GM19025 (cell line): Measurements from ENCODE around the gene SGIP1.
"Not testable (repeated sequence)": the region's sequence is repeated elsewhere in the genome, so short reads cannot be mapped to it uniquely, and the experiment has no call there.

Experiments
- ATAC-seq: cut with Tn5 transposase; IDR thresholded peaks from one replicate; pipeline ENCODE4 v1.9.1; 2021; ENCODE audit warnings: mild to moderate bottlenecking, low read depth, moderate library complexity; ENCODE audit not compliant: unreplicated experiment

The SGIP1 gene

DNA sequence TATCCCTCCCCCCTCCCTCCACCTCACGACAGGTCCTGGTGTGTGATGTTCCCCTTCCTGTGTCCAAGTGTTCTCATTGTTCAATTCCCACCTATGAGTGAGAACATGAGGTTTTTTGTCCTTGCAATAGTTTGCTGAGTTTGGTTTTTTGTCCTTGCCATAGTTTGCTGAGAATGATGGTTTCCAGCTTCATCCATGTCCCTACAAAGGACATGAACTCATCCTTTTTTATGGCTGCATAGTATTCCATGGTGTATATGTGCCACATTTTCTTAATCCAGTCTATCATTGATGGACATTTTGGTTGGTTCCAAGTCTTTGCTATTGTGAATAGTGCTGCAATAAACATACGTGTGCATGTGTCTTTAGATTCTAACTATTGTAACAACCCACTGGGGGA is 261.9 kb downstream of the SGIP1 start:
- ATAC-seq = not testable (repeated sequence)
